Pancreas (tissue), 10 donors: ENCODE results near the gene MED13. TPM values are rescaled to one million over a fixed set of nuclear protein-coding genes. Genes with fewer than 3 reads are reported as not detected.

Source experiments
- ATAC-seq, 4 donors: fragments of 200-7000 bp; cut with Tn5 transposase; one replicate each; pipeline versions ENCODE4 v1.8.0 to v1.9.1; 2020; ENCODE audit warnings: mild to moderate bottlenecking in 4 of 4, moderate library complexity in 4 of 4
- DNase-seq, 6 donors: peaks; one replicate each; pipeline ENCODE4 v3.0.0-alpha.2; 2020
- FAIRE-seq: peaks from 2 replicates; lab custom pipeline; 2012; peaks lifted over from hg19 to GRCh38; lab: Jason Lieb, UNC
- H3K27ac ChIP-seq, 4 donors: fragments of 200-600 bp; sonication (generic); 1 replicate in 3 of 4; 2 replicates in 1 of 4; pipeline versions ENCODE4 v1.5.0 to v1.8.0; 2020
- H3K27me3 ChIP-seq, 4 donors: fragments of 200-600 bp; one replicate each; pipeline ENCODE4 v1.8.0; 2021
- H3K36me3 ChIP-seq, 3 donors: fragments of 200-600 bp; sonication (generic) in 1 of 3; one replicate each; pipeline versions ENCODE4 v1.5.0 to v1.8.0; 2020 to 2021
- H3K4me1 ChIP-seq, 3 donors: fragments of 200-600 bp; one replicate each; pipeline ENCODE4 v1.8.0; 2021
- H3K4me3 ChIP-seq, 4 donors: fragments of 200-600 bp; sonication (generic) in 2 of 4; one replicate each; pipeline versions ENCODE4 v1.5.0 to v1.8.0; 2020 to 2021
- H3K9me3 ChIP-seq, 4 donors: fragments of 200-600 bp; one replicate each; pipeline ENCODE4 v1.8.0; 2021
- CTCF ChIP-seq, 4 donors: fragments of 200-600 bp; sonication (generic) in 3 of 4; IDR thresholded peaks; one replicate each; pipeline versions ENCODE4 v1.5.0 to v1.8.0; 2021; ENCODE audit warnings: antibody characterized with exemption in 4 of 4
- WGBS, 2 donors: extraction: QIAGEN DNeasy Blood & Tissue Kit; methylation state at CpG; one replicate each; pipeline ENCODE4 v1.1.7; 2013; 5-methylcytosine and 5-hydroxymethylcytosine counted together
- intact Hi-C, 3 donors: fragments of 100-400 bp; cut with DNase I; formaldehyde crosslinking; loops; one replicate each; pipeline versions ENCODE4 v1.11.1 to v1.14.2; 2022
- polyA plus RNA-seq, 2 donors: library from polyadenylated mRNA; stranded (reverse); fragments of 200-250 nt; gene quantifications; one replicate each; pipeline ENCODE4 v1.2.3, GENCODE V29; 2013
- total RNA-seq, 6 donors: library from RNA; stranded (reverse); fragmentation: NEBNext Ultra II Directional in 4 of 6; extraction: Animal tissue kit (Norgen Biotek cat#: 25700) in 4 of 6; gene quantifications; one replicate each; pipeline versions ENCODE4 v1.2.1 to v1.2.4, GENCODE V29; 2021 to 2023
- donor health status: healthy with polysubstance abuse.
- donor health status: DM: no; HTN: no; CAD: no; lungs with moderate emphysema.
- donor health status: DM: no; HTN: no; CAD: no.
- donor health status: control.
- donor health status: control.
- donor health status: Bipolar disorder and iron deficiency.
- donor health status: DM: yes; HTN: yes; CAD: no.
- donor health status: DM: no; HTN: no; CAD: no.
- donor health status: DM: no; HTN: no; CAD: no.
- donor health status: DM: yes; HTN: yes; CAD: no.

Gene MED13
- total and polyA plus RNA-seq, 8 donors: 5.0 to 39.8 (median 27.6) TPM

GRCh38 chr17:62090021-62090824 is 25.1 kb upstream of the MED13 start:
- FAIRE-seq: no peak
- Histone ChIP-seq H3K9me3 (no peaks in the 10 kb centered on the region), H3K4me3 (no peak overlapping the region), H3K4me1 (peaks cover 12 to 25% (median 24%) of the 10 kb centered on the region in 3 donors), H3K27me3 (no peaks in the 10 kb centered on the region), H3K36me3 (no peaks in the 10 kb centered on the region), H3K27ac (peak overlapping the region in 2 of 4 donors; percentile 4 to 19)
- ATAC-seq: peak; percentile 64 to 85 (median 77)
- no peak for TF ChIP-seq CTCF (IDR thresholded peaks at IDR 0.05)
- no peak for DNase-seq
- 34 to 37% methylated on average over 7 of the region's 7 CpGs for WGBS, 2 donors
- intact Hi-C loops: no loop called here

- Histone ChIP-seq H3K4me1 (peaks cover 12 to 25% (median 24%) of the 10 kb centered on the region in 3 donors), H3K27me3 (no peaks in the 10 kb centered on the region), H3K36me3 (no peaks in the 10 kb centered on the region), H3K27ac (no peak overlapping the region), H3K9me3 (no peaks in the 10 kb centered on the region), H3K4me3 (no peak overlapping the region)
- FAIRE-seq (no peak), DNase-seq (no peak), ATAC-seq (no peak)
- TF ChIP-seq CTCF (IDR thresholded peaks at IDR 0.05): no peak
- intact Hi-C loops: no loop called here
- 53 to 57% methylated on average over 3 of the region's 3 CpGs for WGBS, 2 donors
Observed at GRCh38 chr17:62089334-62089733, 24.3 kb upstream of the MED13 start.

- TF ChIP-seq CTCF (IDR thresholded peaks at IDR 0.05): no peak
- intact Hi-C loops: no loop called here
- Histone ChIP-seq H3K27ac (no peak overlapping the region), H3K9me3 (no peaks in the 10 kb centered on the region), H3K4me1 (peaks cover 12 to 18% (median 16%) of the 10 kb centered on the region in 3 donors), H3K4me3 (no peak overlapping the region), H3K36me3 (no peaks in the 10 kb centered on the region), H3K27me3 (no peaks in the 10 kb centered on the region)
- DNase-seq: no peak
- no peak for FAIRE-seq
- 98 to 99% methylated on average over 2 of the region's 2 CpGs for WGBS, 2 donors
- ATAC-seq: no peak
Observed at GRCh38 chr17:62086737-62087136, 21.7 kb upstream of the MED13 start.

- H3K36me3 ChIP-seq: no peaks in the 10 kb centered on the region
- no peaks in the 10 kb centered on the region for H3K9me3 ChIP-seq
- FAIRE-seq (no peak), ATAC-seq (peak; percentile 26 to 64 (median 54)), DNase-seq (no peak)
- H3K27me3 ChIP-seq: no peaks in the 10 kb centered on the region
- peaks cover 8 to 16% (median 12%) of the 10 kb centered on the region in 3 donors for H3K4me1 ChIP-seq
- TF ChIP-seq CTCF (IDR thresholded peaks at IDR 0.05): no peak
- H3K27ac ChIP-seq: no peak overlapping the region
- H3K4me3 ChIP-seq: no peak overlapping the region
- WGBS, 2 donors: 56 to 64% methylated on average over 7 of the region's 7 CpGs
- intact Hi-C loops: no loop called here
Observed at GRCh38 chr17:62085511-62086408, 20.7 kb upstream of the MED13 start.
